GM12891 (cell line): Measurements from ENCODE around the gene PRPSAP1.

Experiments used
- DNase-seq: peaks from one replicate; pipeline ENCODE4 v3.0.0; 2011; ENCODE audit warnings: low spot score; ENCODE audit not compliant: insufficient read length
- FAIRE-seq: peaks from 2 replicates; lab custom pipeline; 2011; peaks lifted over from hg19 to GRCh38; lab: Jason Lieb, UNC
- PAX5 ChIP-seq: IDR thresholded peaks from 2 replicates; pipeline ENCODE4 v1.6.1; 2011; ENCODE audit warnings: low read length, moderate library complexity, mild to moderate bottlenecking; ENCODE audit not compliant: insufficient read depth, severe bottlenecking
- POLR2A ChIP-seq: IDR thresholded peaks from 2 replicates; pipeline ENCODE4 v1.6.1; 2011; ENCODE audit warnings: low read depth, low read length, control low read depth
- POLR2AphosphoS5 ChIP-seq: IDR thresholded peaks from 2 replicates; pipeline ENCODE4 v1.6.1; 2011; ENCODE audit warnings: low read depth, low read length, control low read depth
- POU2F2 ChIP-seq: IDR thresholded peaks from 2 replicates; pipeline ENCODE4 v1.6.1; 2011; ENCODE audit warnings: low read depth, mild to moderate bottlenecking, control low read depth, low read length, moderate library complexity
- SPI1 ChIP-seq: IDR thresholded peaks from 2 replicates; pipeline ENCODE4 v1.6.1; 2011; ENCODE audit warnings: low read depth, low read length, control low read depth
- TAF1 ChIP-seq: IDR thresholded peaks from 2 replicates; pipeline ENCODE4 v1.6.1; 2011; ENCODE audit warnings: low read depth, low read length, control low read depth

The PRPSAP1 gene

GRCh38 chr17:76391200-76391715, 37.5 kb upstream of the PRPSAP1 start:
- no peak for FAIRE-seq
- DNase-seq, result no peak
- TF ChIP-seq POLR2AphosphoS5, result no peak
- no peak for TF ChIP-seq SPI1
- TF ChIP-seq POLR2A, result no peak
- TF ChIP-seq TAF1, result no peak
- no peak for TF ChIP-seq POU2F2
- no peak for TF ChIP-seq PAX5

GRCh38 chr17:76390003-76390421, 36.3 kb upstream of the PRPSAP1 start:
- DNase-seq (no peak), FAIRE-seq (no peak)
- TF ChIP-seq TAF1 (no peak), POLR2A (no peak), POLR2AphosphoS5 (no peak), SPI1 (no peak), POU2F2 (no peak), PAX5 (no peak)

- DNase-seq (no peak), FAIRE-seq (no peak)
- TF ChIP-seq TAF1 (no peak), PAX5 (no peak), SPI1 (no peak), POLR2A (no peak), POU2F2 (no peak), POLR2AphosphoS5 (no peak)
These were observed 35.5 kb upstream of the PRPSAP1 start for GRCh38 chr17:76388966-76389888.

GRCh38 chr17:76386966-76387765, 33.5 kb upstream of the PRPSAP1 start:
- TF ChIP-seq POU2F2, result no peak
- no peak for TF ChIP-seq POLR2AphosphoS5
- no peak for TF ChIP-seq PAX5
- TF ChIP-seq TAF1, result no peak
- no peak for TF ChIP-seq POLR2A
- no peak for TF ChIP-seq SPI1
- DNase-seq (no peak), FAIRE-seq (no peak)

- TF ChIP-seq PAX5 (peak; percentile 24), SPI1 (no peak)
- peak; percentile 94 for DNase-seq
- peak; percentile 64 for FAIRE-seq
These were observed 32.4 kb upstream of the PRPSAP1 start for GRCh38 chr17:76385892-76386786.

- TF ChIP-seq POU2F2 (no peak), POLR2AphosphoS5 (no peak), PAX5 (no peak), TAF1 (no peak), POLR2A (no peak), SPI1 (no peak)
- FAIRE-seq (peak; percentile 13), DNase-seq (no peak)
These were observed 31.5 kb upstream of the PRPSAP1 start for GRCh38 chr17:76384987-76385891.

GRCh38 chr17:76384222-76384986, 30.7 kb upstream of the PRPSAP1 start, which contains the start of gene SPHK1:
Gene SPHK1 (plus strand): TSS chr17:76384609. CDS start chr17:76385645, 1,036 bp downstream.
- FAIRE-seq (peak; percentile 92), DNase-seq (peak; percentile 91)
- TF ChIP-seq SPI1 (no peak), POLR2AphosphoS5 (no peak), PAX5 (no peak), POLR2A (no peak), TAF1 (no peak), POU2F2 (no peak)
